ENCODE results near the gene GATM.

DNA sequence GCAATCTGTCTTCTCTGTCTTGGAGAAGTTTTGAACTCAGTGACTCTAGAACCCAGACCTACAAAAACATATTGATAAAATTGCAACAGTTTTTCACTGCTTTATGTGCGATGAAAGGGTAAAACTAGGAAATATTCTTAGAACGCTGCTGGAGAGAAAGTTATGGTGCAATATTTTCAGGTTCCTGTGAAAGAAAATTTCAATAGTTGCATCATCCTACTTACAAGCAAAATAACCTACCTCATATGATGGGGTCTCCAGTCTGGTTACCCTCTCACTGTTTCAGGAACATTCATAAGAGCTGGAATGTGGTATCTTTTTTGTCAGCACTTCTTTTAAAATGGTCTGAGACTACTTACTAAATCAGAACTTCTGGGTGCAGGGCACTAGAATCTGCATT lies 27.1 kb downstream of the GATM start:
- TF ChIP-seq POLR2A (IDR thresholded peaks at IDR 0.05; ENCODE audit: low read length) = no peak
- TF ChIP-seq GATA1 (IDR thresholded peaks at IDR 0.05; ENCODE audit: low read depth, low read length) = no peak
